Measurements from ENCODE around the gene CXCR3.

GRCh38 chrX:71604141-71604540 lies 14.2 kb downstream of the CXCR3 start:
- TF ChIP-seq EP300 (IDR thresholded peaks at IDR 0.05): no peak
- TF ChIP-seq, protein P1, sequence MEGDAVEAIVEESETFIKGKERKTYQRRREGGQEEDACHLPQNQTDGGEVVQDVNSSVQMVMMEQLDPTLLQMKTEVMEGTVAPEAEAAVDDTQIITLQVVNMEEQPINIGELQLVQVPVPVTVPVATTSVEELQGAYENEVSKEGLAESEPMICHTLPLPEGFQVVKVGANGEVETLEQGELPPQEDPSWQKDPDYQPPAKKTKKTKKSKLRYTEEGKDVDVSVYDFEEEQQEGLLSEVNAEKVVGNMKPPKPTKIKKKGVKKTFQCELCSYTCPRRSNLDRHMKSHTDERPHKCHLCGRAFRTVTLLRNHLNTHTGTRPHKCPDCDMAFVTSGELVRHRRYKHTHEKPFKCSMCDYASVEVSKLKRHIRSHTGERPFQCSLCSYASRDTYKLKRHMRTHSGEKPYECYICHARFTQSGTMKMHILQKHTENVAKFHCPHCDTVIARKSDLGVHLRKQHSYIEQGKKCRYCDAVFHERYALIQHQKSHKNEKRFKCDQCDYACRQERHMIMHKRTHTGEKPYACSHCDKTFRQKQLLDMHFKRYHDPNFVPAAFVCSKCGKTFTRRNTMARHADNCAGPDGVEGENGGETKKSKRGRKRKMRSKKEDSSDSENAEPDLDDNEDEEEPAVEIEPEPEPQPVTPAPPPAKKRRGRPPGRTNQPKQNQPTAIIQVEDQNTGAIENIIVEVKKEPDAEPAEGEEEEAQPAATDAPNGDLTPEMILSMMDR (IDR thresholded peaks at IDR 0.05): no peak
